HG03280 (cell line): Measurements from ENCODE around the gene YEATS4.
A peak's percentile ranks its signal among the peaks of the same experiment; 100 is the strongest.
"Not testable (repeated sequence)": the region's sequence is repeated elsewhere in the genome, so short reads cannot be mapped to it uniquely, and the experiment has no call there.

ENCODE experiments used
- ATAC-seq: cut with Tn5 transposase; IDR thresholded peaks from one replicate; pipeline ENCODE4 v1.9.1; 2021; ENCODE audit warnings: mild to moderate bottlenecking, moderate library complexity; ENCODE audit not compliant: unreplicated experiment

YEATS4 gene

DNA sequence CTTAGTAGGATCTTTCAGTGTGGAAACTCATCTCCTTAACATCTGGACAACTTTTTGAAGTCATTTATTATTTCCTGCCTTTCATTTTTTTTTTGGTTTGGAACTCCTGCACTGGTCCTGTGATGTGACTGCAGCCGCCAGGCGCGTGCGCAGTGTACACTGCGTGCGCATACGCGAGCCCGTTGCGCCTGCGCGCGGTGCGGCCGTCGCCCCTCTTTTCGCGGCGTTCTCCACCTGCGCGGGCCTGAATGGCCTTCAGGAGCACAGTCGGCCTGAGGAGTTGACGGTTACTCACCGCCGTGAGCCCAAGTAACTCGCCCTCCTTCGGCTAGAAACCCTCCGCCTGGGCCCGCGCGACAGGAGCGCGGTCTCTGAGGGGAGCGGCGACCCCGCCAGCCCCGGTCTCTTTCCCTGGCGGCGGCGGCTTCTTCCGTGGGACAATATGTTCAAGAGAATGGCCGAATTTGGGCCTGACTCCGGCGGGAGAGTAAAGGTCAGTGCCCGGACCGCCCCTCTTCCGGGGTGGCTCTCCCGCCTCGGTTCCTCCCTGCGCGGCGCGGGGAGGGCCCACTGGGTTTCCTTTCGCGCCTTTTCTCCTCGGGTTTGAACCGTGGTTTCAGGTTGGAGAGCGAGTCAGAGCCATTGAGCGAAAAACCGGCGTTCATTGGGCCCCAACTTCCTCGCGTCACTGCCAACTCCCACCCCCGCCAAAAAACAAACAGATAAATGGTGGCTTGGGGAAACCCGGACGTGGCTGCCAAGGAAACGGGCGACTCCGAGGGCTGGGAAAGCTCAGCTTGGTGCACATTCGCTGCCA, at the start of gene YEATS4:
YEATS4 (plus strand) TSS at position 213 of the 817 bp plus-strand sequence; CDS start at position 443, 230 bp downstream.
- peak; percentile 85 for ATAC-seq

DNA sequence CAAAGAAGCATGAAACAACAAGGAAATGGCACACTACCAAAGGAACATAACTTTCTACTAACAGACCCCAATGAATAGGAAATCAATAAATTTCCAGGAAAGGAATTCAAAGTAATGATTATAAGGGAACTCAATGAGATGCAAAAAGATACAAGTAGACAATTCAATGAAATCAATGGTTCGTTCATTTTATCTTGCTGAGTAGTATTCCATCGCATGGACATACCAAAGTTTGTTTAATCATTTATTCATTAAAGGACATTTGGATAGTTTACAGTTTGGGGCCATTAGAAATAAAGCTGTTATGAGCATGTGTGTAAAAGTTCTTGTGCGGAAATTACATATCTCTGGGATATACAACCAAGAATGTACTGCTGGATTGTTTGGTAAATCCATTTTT, 46.3 kb upstream of the YEATS4 start:
- ATAC-seq: no peak

DNA sequence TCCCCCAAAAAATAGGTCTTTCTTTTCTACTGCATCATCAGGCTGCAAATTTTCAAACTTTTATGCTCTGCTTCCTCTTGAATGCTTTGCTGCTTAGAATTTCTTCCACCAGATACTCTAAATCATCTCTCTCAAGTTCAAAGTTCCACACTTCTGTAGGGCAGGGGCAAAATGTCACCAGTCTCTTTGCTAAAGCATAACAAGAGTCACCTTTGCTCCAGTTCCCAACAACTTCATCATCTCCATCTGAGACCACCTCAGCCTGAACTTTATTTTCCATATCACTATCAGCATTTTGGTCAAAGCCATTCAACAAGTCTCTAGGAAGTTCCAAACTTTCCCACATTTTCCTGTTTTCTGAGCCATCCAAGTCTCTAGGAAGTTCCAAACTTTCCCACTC, 42.8 kb upstream of the YEATS4 start:
- not testable (repeated sequence) for ATAC-seq

DNA sequence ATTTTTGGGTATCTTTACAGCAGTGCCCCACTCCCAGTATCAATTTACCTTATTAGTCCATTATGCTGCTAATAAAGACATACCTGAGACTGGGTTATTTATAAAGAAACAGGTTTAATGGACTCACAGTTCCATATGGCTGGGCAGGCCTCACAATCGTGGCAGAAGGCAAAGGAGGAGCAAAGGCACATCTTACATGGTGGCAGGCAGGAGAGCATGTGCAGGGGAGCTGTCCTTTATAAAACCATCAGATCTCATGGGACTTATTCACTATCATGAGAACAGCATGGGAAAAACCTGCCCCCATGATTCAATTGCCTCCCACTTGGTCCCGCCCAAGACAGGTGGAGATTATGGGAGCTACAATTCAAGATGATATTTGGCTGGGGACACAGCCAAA, 42.3 kb upstream of the YEATS4 start:
- ATAC-seq: not testable (repeated sequence)

DNA sequence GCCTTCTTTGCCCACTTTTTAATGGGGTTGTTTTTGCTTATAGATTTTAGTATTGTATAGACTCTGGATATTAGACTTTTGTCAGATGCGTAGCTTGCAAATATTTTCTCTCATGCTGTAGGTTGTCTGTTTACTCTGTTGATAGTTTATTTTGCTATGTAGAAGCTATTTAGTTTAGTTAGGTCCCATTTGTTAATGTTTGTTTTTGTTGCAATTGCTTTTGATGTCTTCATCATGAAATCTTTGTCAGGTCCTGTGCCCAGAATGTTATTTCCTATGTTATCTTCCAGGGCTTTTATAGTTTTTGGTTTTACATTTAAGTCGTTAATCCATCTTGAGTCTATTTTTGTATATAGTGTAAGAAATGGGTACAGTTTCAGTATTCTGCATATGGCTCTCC, 41.3 kb upstream of the YEATS4 start:
- no peak for ATAC-seq

DNA sequence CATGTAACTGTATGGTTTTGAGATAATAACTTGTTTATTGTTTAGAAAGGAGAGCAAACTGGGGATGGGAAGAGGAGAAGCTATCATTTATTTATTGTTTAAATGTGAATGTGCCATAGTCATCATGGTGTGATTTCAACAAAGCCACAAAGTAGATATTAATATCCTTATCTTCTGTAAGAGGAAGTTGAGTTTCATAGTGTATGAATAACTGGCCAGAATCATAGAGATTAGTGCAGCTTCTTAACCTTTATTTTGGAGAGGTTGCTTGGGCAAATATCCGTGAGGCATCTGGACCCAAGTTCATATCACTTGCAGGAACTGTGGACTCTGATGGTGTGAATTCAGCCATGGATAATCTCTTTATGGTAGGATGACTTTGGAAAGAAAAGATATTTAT, 38.2 kb upstream of the YEATS4 start:
- no peak for ATAC-seq

DNA sequence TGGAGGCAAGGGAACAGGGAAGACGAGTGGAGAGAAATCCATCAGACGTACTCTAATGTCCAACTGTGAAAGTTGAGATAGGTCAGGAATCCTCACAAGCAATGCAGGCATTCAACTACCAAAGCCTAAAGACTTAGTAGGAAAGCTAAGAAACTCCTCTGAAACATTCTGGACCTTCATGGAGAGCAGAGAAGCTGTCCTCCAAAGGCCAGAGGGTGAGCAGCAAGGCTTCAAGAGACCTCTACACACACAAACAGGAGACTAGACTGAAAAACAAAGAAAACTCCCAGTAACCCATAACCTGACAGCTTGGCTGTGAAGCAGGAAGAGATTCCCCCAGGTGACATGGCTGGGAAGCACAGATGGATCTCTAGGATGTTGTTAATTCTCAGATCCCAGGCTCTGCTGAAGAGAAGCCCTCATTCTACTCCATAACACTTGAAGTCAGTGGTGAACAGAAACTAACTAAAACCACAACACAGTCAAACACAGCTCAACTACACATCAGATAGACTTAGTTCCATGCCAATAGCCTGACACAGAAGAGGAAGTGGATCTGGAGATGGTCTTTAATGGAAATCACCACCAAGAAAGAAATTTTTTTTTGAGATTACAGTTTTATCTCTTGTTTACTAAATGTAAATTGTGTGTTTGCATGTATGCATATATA, 34.6 kb upstream of the YEATS4 start:
- peak; percentile 85 for ATAC-seq

DNA sequence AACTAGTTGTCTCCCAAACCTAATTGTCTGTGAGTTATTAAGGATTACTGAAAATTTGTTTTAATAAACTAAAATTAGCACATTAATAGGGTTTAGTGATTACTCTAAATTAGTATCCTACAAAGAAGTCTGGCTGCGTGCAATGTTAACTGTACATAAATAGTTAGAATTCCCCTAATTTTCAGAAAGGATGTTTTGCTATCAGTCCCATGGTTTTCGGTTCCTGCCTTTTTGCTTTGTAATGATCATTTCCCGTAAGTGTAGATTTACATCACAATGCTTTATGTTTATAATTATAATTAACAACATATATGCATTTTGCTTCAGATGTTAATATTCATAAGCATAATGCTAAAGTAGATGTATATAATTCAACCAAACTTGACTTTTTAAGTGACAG, 31.1 kb upstream of the YEATS4 start:
- ATAC-seq: no peak

DNA sequence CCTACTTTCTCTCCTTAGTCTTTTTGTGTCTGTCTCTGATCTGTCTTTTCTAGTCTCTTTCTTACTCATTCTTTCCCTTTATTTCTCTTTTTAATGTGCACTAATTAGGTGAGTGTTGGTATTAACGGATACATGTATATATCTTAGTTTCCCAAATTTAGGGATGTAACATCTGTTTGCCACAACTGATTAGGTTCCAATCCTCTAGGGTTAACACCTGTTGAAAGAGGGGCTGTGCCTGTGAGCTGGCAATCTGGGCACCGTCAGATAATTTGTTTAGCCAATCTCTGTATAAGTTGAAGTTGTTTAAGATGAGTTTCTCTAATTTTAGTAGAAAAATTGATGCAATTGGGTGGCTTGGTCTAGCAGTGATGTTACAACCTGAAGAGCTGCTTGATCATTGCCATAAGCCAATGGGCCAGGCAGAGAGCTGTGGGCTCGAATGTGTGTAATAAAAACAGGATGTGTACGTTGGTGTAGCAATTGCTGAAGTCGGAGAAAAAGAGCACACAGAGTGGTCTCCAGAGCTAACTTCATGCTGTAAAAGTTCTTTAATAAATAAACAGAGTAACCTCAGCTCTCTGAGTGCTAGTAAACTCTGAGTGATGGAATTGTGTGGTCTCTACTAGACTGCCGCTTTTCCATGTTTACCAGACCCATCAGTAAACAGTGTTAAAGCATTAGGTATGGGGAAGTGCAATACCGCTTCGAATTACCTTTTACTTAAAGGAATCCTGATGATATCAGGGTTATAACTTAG, 29.7 kb upstream of the YEATS4 start:
- ATAC-seq: no peak

DNA sequence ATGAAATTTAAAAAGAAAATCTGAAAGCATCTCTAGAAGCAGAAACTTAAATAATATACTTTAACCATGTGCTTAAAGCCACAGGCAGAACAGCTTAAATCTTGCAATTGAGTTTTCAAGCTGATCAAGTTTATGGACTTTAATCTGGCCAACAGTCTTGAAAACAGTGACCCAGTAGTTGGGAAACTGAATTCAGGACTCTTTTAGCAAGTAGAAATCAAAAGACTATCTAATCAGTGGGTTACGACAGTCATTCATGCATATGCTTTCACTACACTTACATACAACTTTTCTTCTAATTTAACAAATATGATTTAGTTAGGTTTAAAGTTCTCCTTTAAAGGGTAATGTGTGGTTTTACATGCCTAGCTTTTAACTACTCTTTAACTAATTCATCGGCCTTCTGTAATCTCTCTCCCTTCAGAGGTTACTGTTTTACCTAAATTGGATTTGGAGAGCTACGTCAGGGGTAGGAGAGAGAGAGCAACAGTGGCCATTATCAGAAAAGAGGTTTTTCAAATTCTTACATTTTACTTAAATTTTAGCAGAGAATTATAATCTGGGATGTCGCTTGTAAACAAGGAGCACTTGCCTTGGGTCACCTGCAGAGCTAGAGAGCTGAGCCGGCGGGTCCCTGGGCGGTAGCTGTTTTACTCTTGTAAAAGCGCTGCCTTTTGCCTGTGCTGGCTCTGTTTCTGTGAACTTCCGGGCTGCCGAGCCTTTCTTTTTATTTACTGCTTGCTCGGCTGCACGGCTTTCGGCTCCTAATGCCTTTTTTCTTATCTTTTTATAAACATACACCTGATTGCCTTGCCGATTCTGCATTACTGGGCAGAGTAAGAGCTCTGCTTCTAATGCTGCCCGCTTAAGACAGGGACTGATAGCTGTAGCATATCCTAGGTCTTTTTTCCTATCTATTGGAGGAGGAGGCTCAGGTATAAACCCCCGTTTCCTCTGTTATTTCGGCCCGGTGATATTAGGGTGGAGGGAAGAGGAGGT, 28.8 kb upstream of the YEATS4 start:
- ATAC-seq: peak; percentile 77

DNA sequence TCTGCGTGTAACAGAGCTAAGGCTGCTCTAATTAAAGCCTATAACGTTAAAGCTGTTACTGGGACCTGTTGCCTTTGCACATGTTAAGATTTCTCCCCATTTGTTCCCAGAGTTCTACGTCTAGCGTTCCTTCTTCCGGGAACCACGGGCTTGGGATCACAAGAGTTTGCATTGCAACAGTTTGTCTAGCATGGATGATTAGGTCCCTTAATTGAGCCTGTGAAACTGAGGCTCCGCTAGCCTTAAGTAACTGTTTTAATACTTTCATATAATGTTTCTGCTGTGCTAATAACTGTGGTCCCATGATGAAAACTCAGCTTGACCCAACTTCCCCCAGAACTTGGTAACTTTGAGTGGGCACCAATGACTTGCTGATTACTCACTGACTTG, 28.0 kb upstream of the YEATS4 start:
- no peak for ATAC-seq

DNA sequence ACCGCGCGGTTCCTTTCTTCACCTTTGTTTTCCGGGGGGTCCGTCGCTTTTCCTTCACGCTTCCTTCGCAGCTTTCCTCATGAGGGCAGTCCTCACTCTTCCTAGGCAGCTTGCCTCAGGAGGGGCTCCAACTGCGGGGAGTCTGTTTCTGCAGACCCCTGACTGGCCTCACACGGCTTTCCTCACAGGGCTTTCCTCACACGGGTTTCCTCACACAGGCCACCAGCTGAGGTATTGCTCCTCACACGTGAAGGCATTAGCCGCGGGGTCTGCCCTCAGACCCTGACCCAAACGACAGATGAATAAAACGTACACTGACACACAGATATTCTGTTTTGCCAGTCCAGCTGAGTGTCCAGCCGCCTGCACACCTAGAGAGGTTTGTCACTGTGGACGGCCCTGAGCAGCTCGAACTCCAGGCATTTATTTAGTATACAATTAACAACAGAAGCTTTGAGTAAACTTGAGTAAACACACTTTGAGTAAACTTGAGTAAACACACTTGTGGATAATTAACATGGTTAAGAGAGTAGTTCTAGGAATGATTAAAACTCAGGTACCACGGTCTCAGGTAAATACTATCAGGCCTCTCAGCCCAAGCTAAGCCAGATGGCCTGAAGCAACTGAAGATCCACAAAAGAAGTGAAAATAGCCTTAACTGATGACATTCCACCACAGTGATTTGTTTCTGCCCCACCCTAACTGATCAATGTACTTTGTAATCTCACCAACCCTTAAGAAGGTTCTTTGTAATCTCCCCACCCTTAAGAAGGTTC, 27.4 kb upstream of the YEATS4 start:
- ATAC-seq: no peak

DNA sequence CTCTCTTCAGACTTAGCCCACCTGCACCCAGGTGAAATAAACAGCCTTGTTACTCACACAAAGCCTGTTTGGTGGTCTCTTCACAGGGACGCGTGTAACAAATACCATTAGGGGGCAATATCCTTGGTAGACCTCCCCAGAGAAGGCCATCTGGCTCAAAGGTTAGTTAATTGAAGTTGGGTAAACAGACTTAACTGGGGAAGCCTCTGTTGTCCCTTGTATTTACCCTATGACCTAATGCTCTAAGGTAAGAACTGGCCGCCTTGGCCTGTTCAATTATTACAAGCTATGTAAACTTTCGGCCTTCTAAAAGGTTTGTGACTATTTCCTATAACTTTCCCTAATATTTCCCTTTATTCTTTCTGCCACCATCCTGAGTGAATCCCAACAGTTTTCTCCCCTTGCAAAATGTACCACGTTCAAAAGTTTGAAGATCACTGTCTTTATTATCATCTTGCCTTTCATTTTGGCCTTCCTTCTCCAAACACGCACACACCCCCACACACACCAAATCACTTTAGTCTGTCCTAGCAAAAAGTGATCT, 26.7 kb upstream of the YEATS4 start:
- no peak for ATAC-seq

DNA sequence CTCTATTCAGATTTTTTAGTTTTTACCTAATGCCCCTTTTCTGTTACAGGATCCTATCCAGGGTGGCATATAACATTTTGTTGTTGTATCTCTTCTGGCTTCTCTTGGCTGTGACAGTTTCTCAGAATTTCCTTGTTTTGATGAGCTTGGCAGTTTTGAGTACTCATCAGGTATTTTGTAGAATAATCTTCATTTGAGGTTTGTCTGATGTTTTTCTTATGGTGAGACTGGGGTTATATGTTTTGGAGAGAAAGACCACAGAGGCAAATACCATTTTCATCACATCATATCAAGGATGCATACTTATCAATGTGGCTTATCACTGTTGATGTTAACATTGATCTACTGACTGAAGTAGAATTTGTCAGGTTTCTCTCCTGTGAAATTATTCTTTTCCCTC, 25.4 kb upstream of the YEATS4 start:
- ATAC-seq: no peak

DNA sequence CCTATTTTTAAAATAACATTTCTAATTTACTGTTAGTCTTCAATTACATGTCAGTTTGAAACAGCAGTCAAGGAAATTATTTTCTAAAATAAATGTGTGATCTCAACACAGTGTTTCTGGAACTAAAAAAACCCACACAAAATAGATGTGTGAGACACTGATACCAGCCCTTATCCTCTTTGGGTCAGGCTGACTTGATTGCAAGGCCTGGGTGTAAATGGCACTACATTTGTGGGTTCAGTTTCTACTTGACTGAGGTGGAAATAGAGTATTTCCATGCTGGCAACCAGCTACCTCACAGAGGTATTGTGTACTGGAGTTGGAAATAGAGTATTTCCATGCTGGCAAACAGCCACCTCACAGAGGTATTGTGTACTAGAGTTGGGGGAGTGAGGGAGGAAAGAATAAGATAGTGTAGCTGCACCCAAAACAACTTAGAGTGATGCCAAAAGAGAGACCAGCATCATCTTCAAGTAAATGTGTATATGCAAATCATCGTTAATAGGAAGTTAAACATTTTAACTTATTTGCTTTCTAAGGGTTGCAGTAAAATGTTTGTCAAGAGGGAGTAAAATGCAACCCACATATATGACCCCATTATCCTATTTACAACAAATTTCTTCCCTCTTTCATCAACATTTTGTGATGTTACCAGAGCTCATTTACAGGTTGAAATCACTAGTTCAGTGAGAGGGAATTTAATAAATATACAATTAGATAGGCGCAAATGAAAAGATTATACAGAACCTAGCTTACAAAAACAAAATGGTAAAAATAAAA, 22.0 kb upstream of the YEATS4 start:
- ATAC-seq: no peak

DNA sequence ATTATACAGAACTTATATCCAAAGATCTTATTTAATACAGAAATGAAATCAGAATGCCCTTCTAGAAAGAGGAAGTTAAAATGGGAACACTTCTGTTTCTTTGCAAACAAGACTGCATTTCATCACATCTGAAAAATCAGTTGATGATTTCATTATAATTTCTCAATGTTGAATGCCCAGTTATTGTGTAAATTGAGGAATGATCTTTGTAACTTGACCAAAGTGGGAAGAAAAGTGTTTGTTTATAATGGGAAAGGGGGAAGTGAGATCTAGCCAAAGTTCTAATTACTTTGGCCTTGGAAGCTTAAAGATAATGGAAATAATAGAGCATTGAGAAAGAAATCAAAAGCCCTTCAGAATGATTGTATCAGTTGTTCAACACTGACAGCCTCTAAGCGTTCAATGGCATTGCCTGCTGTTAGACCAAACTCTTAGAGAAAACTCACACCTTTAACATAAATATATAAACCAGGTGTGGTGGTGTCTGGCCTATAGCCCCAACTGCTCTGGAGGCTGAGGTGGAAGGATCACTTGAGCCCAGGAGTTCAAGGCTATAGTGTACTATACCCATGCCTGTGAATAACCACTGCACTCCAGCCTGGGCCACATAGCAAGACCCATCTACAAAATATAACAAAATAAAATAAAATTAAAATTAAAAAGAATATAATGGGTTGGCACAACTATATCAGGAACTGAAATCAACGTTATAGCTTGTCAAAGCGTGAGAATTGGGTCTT, 21.3 kb upstream of the YEATS4 start:
- no peak for ATAC-seq

DNA sequence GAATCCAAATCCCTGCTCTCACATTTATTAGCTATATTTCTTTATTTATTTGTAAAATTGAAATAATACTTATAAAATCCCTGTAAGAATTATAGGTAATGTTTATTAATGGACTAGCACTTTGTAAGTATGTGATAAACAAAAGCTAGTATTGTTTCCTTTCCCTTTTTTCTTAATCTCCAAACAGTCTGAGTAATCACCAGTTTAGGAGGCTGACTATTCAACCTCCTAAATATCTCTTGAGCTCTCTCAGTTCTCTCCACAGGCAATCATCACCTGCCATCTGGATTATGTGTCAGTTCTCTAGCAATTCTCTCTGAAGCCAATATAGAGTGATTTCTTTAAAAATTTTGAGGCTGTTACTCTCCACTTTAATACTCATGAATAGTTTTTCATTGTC, 20.6 kb upstream of the YEATS4 start:
- no peak for ATAC-seq

DNA sequence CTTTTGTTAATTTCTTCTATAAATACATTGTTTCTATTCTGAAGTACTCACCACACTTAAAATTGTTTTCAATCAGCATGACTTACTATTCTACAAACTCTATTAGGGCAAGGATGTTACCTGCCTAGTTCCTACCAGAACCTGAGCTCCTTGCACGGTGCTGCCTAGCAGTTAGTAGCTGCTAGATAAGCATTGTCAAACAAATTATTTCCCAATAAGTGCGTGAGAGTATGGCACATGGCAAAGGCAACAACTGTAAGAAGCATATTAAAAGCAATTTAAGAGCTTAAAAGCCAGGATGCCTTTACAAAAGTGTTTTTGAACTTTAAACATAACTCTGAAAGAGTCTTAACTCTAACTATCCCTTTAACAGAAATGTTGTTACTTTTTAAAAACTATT, 19.5 kb upstream of the YEATS4 start:
- no peak for ATAC-seq
